Renal pelvis (tissue), 4 donors: ENCODE measurements around the gene TBPL2. TPM values are rescaled to one million over a fixed set of nuclear protein-coding genes. Genes with fewer than 3 reads are reported as not detected.
"Not testable (repeated sequence)": the region's sequence is repeated elsewhere in the genome, so short reads cannot be mapped to it uniquely, and the experiment has no call there.

Source experiments
- DNase-seq: peaks from one replicate; pipeline ENCODE4 v3.0.0-alpha.2; 2013
- polyA plus RNA-seq, 3 donors: library from polyadenylated mRNA; unstranded; fragments of 120-200 nt; gene quantifications; one replicate each; pipeline ENCODE4 v1.2.1, GENCODE V29; 2013; ENCODE audit not compliant: insufficient read length in 3 of 3

The TBPL2 gene
- polyA plus RNA-seq, 3 donors: not detected

GRCh38 chr14:55404173-55404854 is 36.1 kb downstream of the TBPL2 start:
- DNase-seq: no peak

GRCh38 chr14:55401751-55402150 is 38.7 kb downstream of the TBPL2 start:
- DNase-seq: no peak

DNA sequence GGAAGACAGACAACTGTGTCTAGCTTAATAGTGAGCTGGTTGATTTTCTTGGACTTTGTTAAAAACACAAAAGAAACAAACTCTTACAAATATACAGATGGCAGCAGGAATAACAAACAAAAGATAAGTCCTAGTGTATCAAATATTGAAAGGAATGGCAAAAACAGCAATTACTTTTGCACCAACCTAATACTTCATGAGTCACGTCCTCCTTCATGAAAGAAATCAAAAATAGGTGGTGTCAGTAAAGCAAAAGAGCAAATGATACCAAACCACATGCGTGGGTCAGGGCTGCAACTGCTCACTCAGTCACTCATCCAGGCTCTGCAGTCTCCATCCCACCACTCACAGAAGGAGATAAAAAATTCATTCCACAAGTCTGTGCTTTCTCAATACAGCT is 40.6 kb downstream of the TBPL2 start:
- DNase-seq: no peak

GRCh38 chr14:55399183-55399582 is 41.2 kb downstream of the TBPL2 start:
- DNase-seq: no peak

- no peak for DNase-seq
These were observed 41.7 kb downstream of the TBPL2 start for GRCh38 chr14:55398679-55399078.

DNA sequence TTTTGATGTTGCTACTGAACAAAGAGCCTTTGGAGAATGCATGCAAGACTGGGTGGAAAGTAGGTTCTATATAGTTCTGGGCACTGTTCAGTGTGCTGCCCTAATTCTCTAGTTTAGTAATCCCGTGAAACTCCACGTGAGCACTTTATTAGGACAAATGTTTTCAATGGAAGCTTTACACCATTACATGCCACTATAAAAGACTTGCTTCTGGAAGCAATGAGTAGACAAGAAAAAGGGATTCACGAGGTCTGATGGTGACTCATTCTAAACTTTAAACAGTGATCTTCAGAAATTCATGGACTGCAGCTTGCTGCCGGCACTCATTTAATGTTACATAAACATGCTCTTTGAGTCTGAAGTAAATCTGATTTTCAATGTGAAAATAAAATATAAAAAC is 51.1 kb downstream of the TBPL2 start:
- no peak for DNase-seq

DNA sequence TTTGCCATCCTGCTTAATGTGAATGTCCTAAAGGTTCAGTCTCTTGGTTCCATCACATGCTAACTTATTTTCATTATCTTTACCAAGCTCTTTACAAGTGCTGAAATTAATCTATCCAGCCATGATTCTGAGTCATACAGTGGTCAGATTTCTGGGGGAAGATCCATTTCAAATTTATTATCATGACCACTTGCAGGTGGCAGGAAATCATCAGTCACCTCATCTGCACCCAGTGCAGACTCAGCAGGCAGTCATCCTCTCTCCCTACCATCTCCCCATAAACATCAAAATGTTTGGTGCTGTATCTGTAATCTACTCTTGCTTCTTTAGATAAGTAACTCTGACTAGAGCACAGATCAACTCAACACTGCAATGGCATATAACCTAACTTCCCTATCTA is 52.3 kb downstream of the TBPL2 start:
- no peak for DNase-seq

GRCh38 chr14:55387121-55387520 is 53.3 kb downstream of the TBPL2 start:
- DNase-seq: no peak

DNA sequence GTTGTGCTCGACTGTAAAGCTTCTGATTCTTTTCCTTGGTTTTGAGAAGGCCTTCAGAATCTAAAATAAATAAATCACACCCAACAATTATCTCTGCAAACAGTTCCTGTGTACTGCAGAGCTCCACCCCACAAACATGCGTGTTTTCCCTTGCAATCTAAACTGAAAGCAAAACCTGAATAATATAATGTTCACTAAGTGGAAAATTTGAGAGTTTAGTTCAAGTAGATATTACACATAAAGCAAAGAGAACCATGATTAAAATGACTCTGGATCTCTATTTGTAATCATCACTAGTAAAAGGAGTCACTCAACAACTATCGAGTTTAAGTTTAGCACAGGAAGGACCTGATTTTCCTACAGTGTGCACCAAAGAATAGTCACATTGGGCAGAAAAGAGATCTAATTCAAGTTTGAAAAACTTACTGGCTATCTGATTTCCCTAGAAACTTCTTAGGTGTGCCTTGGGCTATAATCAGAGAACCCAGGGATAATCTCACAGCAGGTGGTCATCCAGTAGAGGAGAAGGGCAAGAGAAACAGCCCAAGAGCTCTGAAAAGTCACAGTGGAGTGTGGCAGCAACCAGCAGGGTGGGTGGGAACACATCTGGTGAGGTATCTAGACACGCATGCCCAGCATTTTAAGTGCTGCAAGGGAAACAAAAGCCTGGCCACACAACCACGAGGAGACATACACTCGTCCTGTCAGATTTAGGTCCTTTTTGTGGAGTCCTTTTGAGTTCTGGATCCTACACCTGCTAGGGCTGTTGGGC is 54.2 kb downstream of the TBPL2 start:
- no peak for DNase-seq

- no peak for DNase-seq
These were observed 55.9 kb downstream of the TBPL2 start for GRCh38 chr14:55384536-55384935.

DNA sequence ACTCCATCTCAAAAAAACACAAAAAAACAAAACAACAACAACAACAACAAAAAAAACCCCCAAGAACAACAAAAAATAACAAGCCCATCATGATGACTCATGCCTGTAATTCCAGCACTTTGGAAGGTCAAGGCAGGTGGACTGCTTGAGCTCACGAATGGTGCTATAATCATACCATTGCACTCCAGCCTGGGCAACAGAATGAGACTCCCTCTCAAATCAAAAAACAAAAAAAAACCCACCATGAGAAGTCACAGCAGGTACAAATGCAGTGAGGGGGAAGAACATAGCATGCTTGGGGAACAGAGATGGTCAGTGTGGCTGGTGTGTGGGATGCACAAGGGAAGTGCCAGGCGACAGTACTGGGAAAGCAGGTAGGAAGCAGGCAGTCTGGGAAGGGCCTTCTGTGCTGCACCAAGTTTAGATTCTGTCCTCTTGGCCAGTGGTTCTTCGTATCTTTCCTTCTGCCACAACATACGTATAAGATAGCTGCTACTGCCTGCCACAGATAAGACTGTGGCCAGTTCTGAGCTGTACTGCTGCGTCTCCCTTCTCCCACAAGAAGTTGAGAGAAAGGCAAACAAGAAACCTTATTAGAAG is 56.8 kb downstream of the TBPL2 start:
- DNase-seq: no peak

- not testable (repeated sequence) for DNase-seq
These were observed 57.4 kb downstream of the TBPL2 start for GRCh38 chr14:55383056-55383466.

- DNase-seq: no peak
These were observed 57.9 kb downstream of the TBPL2 start for GRCh38 chr14:55382483-55382882.

- DNase-seq: no peak
These were observed 58.9 kb downstream of the TBPL2 start for GRCh38 chr14:55381561-55381960.

DNA sequence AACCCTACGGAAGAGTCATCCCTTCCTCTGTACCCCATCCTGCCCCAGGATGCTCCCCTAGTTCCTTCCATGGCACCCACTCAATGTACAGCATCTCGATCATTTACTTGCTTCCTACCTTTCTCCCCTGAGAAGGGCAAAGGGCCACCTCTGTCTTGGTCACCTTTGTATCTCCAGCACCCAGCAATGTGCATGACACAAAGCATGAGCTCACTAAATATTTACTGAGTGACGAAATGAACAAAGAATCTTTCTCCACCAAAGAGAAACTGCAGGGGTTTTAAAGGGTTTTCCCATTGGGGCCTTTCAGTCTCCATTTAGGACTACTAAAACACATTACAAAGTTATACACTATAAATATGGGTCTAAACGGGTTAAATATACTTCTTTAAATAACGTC is 59.4 kb downstream of the TBPL2 start:
- no peak for DNase-seq

DNA sequence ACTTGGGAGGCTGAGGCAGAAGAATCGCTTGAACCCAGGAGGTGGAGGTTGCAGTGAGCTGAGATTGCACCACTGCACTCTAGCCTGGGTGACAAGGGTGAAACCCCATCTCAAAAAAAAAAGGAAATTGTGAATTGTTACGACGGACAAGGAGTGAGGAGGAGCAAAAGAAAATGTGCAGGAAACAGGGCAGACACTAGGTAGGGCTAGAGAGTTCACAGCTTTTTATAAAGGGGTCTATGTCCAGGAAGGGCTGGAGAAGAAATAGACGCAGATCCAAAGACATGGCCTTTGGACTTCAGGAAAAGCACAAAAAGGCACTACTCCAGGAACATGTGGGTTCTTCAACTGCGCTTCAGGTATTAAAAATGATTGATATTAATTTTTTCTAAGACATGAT is 63.2 kb downstream of the TBPL2 start:
- DNase-seq: no peak

GRCh38 chr14:55374771-55375170 is 65.6 kb downstream of the TBPL2 start:
- DNase-seq: no peak

- DNase-seq: no peak
These were observed 66.4 kb downstream of the TBPL2 start for GRCh38 chr14:55373784-55374705.

DNA sequence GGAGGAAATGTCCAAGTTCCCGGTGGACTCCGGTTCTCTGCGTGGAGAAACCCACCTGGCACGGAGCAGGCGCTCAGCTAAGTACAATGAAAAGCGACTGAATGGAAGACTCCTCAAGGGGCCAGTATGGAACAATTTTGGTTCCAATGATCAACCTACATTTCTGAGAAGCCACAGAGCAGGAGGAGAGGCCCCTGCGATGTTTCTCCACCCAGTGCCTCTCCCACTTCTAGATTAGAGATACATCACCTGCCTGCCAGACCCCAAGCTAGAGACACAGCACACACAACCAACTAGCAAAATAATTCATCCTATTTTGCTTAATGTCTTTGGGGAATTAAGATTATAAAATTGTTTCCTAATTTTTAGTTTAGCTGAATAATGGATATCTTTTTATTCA is 67.6 kb downstream of the TBPL2 start:
- DNase-seq: no peak

GRCh38 chr14:55372423-55372822 is 68.0 kb downstream of the TBPL2 start:
- no peak for DNase-seq

DNA sequence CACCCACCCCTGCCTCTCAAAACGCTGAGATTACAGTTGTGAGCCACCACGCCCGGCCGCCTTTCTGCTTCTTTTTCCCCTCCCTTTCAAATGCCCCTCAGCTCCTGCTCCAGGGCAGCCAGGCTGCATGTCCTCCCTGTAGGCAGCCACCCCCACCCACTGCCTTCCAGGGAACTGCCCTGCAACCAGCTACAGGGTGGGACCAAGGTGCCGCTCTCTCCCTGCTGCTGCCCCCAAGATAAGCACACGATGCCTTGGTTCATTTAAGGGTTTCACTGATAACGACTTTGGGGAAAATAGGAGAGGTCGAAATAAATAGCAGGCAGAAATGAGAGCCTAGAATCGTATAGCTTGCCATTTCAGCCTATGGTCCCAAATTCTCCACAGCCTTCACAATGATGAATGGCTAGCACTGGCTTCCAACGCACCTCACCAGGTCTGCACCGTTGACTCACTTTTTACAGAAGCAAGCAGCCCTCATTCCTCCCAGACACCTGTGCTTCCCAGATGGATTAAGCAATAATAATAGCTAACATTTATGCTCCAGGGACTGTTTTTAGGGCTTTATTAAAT is 69.4 kb downstream of the TBPL2 start:
- no peak for DNase-seq

- no peak for DNase-seq
These were observed 74.1 kb downstream of the TBPL2 start for GRCh38 chr14:55366271-55366670.
